DLD1 (cell line): Measurements from ENCODE around the gene KATNBL1.

Experiments
- in situ Hi-C: cut with HindIII; loops from 2 replicates; pipeline ENCODE4 v1.10.0; 2017; ENCODE audit warnings: low sequenced_read_pairs

The KATNBL1 gene, protein sequence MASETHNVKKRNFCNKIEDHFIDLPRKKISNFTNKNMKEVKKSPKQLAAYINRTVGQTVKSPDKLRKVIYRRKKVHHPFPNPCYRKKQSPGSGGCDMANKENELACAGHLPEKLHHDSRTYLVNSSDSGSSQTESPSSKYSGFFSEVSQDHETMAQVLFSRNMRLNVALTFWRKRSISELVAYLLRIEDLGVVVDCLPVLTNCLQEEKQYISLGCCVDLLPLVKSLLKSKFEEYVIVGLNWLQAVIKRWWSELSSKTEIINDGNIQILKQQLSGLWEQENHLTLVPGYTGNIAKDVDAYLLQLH

DNA sequence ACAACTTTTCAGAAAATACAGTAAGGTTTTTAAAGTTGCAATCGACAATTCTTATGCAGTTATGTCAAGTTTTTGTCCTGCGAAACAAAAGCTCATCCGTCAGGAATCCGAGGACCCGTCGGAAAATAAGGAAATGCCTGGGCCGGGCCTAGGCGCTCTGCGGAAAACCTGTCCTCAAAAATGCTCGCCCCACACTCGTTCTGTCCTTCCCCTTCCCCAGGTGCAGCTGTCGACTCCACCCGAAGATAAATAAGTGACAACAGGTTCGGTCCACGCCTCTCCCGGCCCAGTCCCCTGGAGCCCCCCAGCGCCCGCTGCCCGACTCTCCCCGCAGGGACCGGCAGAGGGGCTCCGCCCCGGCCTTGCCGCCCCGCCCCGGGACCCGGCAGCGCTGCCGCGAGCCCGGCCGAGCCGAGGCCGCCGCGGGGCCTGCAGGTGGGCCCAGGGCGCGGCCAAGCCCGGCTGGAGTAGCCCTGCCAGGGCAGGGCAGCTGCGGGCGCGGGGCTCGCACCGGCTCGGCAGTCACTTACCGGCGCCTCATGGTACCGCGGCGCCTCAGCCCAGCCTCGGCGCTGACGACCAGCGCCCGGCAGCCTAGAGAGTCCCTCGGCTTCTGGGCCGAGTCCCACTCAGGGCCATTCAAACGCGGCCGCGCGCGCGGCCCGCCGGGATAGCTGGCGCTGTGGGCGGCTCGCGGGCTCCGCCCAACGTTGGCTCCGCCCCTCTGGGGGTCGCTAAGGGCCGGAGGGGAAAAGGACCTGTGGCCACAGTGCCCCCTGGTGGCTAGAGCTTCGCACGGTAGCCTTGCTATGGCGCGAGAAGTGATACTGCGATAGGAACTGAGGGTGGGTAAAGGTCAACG lies at the start of gene KATNBL1:
TSS of gene KATNBL1 (minus strand) at position 676 of the 862 bp plus-strand sequence. CDS start 46,420 bp downstream, outside the sequence.
- in situ Hi-C loops: no loop called here

DNA sequence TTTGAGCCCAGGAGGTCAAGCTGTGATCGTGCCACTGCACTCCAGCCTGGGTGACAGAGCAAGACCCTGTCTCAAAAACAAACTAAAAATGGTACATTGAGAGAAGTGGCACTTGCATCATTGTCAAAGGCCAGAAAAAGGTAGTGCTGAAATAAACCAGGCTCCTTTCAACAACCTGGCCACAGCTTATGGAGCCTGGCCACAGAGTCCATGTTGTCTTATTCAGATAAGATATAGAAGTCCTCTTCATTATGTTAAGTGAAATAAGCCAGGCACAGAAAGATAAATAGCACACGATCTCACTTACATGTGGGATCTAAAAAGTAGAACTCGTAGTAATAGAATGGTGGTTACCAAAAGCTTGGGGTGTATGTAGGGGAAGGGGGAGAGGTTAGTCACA lies 49.7 kb upstream of the KATNBL1 start:
- in situ Hi-C loops: no loop called here

DNA sequence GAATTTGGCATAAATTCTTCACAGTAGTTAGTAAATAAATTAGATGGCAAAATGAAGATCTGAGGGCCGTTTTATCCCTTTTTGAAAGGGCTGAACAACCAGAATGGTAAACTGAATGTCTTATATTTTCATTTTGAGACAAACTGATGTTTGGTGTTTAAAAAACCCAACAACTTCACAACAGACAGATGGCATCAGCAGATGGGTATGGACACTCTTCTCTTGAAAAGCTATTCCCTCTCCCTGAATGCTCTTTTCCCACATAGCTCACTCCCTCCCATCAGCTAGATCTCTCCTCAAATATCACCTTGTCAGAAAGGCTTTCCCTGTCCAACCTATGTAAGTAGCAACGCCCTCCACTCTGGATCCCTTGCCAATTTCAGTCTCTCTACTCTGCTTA lies 48.3 kb upstream of the KATNBL1 start:
- in situ Hi-C loops: no loop called here

DNA sequence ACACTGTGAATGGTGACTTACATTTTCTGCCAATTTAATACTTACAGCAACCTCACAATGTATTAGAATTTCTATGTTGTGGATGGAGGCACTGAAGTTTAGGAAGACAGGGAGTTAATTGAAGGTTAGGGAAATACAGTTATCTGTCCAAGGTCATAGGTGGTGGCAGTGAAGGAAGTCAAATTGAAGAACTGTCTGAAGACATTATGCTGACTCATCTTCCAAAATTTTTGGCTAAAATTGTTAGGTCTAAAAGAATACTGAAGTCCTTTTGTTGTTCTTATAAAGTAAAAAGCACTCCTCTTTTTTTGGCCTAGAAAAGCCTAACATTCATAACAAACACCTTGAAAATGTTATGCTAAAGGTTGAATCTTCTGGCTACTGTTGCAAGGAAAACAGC lies 42.6 kb upstream of the KATNBL1 start:
- in situ Hi-C loops: no loop called here

DNA sequence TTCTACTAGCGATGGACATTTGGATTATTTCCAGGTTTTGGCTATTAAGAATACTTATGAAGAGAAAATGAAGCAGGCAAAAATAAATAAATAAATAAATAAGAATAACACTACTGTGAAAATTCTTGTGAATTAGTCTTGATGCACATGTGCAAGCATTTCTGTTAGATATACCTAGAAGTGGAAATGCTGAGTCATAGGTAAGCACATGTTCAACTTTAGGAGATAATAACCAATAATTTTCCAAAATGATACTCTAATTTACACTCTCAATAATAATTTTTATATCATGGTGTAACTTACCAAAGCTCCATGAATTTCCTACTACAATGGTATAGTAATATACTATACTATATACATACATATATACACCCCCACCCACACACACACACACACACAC lies 38.3 kb upstream of the KATNBL1 start:
- in situ Hi-C loops: no loop called here

DNA sequence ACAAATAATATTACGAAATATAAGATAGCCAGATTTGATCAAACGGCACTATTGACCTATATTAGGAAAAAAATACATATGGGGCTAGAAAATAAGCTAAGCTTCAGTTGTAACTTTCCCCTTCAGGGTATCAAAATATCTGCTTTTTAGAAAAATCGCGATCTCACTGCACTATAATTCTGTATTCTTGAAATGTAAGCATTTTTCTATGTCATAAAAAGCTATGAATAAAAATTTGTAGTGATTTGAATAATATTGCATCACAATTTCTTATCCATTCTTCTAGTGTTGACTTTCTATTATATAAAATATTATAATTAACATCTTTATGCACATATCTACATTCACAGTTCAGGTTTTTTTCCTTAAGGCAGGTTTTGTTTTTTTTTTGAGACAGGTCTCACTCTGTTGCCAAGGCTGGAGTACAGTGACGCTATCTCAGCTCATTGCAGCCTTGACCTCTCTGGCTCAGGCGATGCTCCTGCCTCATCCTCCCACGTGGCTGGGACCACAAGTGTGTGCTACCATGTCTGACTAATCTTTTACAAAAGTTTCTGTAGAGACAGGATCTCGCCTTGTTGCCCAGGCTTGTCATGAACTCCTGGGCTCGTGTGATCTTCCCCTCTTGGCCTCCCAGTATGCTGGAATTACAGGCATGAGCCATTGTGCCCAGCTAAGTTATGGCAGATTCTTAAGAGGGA lies 36.5 kb upstream of the KATNBL1 start:
- in situ Hi-C loops: no loop called here

DNA sequence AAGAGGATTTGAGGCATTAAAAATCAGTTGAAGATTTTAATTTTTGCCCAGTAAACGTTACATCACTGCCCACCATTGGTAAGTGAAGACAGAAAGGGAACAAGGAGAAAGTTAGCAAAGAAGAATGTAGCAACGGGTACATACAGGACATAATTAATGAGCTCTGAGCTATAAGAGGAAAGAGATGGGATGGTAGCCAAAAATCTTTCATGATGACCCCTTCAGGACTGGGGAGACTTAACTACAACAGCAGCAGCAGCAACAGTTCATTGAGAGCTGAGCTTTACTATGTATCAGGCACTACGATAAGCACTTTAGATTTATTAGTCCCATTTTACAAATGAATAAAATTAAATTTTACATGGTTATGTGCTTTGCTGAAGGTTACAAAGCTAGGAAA lies 33.3 kb upstream of the KATNBL1 start:
- in situ Hi-C loops: no loop called here

DNA sequence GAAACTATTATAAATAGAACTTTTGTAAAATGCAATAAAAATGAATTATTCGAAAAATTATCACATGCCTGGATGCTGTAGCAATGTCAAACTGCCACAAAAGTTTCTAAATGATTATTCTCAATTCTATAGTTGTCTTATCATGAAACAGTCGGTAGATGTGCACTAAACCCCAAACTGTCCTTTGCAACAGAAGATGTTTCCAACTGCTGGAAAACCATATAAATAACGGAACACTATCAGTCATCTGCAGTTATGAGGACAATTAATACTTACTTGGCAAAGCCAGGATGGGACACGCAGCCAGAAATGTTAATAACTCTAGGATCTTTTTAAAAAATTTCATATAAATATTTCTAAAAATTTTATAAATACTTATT lies 32.4 kb upstream of the KATNBL1 start:
- in situ Hi-C loops: no loop called here

DNA sequence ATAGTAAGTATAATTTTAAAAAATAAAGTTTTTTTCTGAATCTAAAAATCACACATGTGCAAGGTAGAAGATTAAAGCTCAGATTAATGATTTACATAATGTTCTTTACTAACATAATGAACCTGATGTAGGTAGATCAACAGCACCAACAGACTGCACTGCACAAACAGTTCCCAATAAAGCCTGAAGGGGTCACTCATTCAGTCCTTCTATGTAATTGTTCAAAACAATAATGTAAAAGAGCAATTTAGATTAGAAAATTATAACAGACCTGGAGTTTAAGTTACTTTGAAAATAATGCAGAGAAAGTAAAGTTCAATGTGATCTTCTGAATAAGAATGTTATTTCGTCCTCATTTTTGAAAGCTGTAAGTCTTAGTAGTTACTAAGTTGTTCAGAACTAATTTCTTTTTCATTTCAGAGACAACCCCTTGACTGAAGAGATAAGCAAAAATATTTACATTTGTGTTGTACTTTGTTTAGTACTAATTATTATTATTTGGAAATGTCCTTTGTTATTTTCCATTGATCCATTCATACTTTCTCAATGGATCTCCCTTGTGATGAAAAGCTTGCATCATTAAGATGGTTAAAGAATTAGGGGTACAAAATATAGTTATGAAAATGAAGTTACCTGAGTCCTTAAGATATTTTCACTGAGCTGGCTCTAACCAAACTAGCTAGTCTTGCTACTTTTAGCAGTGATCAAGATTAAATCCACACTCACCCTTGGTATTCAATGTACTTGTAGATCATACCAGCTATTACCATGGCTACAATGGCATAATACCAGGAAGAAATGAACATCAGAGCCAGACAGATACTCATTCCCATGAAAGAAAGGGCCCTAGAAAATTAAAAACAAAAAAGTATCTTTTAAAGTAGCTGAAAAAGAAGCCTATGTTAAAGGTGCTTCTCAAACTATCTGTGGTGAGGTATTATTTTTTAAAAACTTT lies 31.8 kb upstream of the KATNBL1 start:
- in situ Hi-C loops: no loop called here

DNA sequence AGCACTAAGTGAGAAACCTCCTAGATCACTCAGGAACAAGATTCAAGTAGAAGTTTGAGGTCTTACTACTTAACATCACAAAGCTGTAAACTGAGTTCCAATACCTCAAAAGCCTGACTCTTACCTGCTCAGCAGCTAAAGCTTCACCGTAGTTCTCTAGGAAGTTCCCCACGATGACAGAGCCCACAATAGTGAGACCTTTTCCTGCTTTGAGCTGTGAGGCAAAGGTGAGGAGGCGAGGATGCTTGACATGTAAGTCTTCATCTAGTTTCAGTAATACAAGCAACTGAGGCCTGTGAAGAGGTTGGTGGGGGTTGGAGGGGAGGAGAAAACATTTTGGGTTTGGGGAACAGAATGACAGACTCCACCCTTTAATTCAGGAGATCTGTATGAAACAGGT lies 30.6 kb upstream of the KATNBL1 start:
- in situ Hi-C loops: no loop called here

DNA sequence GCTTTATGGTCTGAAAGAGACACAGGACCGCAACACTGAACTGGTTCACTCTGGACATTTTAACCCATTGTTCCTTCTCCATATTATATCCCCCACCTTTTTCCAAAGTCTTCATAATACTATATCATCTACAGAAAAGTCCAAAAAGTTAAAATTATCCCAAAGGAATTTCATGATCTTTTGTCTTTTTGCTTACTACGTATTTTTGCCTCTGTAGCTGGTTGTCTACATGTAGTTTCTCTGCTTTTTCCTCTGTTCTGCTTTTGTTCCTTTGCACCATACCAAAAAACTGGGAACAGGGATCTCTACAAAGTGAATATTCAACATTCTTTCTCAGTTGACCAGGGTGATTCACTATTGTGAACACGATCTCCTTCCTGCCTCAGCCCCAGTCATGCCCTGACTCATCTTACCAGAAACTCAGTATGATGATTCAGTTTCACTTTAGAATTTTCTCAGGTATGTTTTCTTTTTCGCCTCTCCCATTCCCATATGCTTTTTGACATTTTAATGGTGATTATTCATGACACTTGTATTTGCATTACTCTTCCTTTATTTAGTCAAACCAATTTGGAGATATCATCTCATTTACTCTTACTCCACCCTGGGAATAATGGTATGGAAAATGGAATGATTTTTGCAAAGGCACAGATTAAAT lies 29.4 kb upstream of the KATNBL1 start:
- in situ Hi-C loops: no loop called here

DNA sequence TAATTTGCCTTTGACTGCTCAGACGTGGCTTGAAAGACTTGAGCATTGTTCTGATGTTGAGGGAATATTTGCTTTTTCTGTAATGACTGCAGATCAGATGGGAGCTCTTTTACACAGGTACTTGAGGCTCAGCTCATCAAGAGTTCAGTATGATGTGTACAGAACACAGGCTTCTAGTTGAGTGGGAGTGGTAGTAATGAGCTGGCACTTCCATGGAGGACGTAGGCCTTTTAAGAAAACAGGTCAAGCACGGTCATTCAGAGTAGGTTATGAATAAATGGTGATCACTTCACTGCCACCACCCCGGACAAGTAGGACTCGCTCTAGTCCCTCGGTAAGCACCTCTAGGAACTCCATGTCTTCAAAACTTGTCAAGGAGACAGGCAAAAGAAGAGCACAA lies 23.7 kb upstream of the KATNBL1 start:
- in situ Hi-C loops: no loop called here

DNA sequence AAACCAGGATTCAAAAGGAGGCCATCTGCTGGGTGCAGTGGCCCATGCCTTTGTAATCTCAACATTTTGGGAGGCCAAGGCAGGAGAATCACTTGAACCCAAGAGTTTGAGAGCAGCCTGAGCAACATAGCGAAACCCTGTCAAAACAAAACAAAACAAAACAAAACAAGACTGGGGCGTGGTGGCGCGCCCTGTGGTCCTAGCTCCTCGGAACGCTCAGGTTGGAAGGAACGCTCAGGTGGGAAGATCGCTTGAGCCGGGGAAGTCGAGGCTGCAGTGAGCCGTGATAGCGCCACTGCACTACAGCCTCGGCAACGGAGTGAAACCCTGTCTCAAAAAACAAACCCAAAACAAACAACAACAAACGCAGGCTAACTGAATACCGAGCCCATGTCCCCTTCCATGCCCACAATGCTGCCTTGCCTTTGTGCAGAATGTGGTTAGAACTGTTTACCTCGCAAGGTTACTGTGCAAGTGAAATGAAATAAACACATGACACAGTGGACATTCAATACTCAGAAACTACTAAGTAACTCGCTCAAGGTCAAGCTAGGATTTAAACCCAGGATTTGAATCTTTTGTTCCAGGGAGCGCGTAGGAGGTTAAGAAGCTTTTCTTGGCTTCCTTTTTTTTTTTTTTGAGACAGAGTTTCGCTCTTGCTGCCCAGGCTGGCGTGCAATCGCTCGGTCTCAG lies 14.2 kb upstream of the KATNBL1 start:
- in situ Hi-C loops: no loop called here

DNA sequence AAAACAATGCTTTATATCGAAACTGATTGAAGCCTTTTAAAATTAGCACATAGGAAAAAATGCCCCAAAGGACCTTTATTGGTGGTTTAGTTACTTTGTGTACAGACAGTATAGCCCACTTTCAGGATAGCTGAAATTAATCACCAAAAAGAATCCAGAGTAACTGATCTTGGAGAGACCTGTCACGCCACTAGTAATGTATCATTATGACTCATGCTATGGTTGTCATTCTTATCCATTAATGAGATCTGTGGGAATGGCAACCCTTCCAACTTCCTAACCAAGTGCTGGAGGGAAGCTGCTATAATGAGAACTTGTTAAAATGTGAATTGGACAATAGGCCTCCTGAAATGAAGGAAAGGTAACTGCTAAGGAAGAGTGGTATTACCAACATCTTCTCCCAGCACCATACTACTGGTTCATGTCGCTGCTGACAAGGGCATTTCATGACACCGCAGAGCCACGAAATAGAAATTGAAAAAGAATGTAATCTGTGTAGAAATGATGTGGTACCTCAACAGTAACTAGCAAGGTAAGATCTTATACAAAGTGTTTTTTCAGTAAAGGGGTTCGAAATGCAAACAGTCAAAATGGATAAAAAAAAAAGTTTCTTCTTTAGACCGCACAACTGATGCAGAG lies 7.8 kb upstream of the KATNBL1 start:
- in situ Hi-C loops: no loop called here

DNA sequence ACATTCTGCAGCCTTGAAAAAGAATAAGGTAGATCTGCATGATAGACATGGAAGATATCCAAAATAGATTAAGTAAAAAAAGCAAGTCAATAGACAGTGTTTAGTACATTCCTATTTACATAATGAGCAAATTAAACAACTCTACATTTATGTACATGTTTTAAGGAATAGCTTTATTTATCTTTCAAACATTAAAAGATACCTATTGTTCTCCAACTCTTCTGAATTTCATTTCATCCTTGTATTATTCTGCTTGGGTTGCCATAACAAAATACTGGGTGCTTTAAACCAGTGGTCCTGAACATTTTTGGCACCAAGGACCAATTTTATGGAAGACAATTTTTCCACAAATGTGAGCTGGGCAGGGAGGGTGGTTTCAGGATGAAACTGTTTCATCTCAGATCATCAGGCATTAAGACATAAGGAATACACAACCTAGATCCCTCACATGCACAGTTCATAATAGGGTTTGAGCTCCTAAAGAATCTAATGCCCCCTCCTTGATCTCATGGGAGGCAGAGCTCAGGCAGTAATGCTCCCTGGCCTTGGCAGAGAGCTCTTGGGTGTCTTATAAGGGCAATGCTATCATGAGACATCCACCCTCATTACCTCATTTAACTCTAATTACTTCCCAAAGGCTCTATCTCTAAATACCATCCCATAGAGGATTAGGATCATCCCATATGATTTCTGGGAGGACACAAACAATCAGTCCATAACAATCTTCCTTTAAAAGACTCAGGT lies 6.8 kb upstream of the KATNBL1 start:
- in situ Hi-C loops: no loop called here

DNA sequence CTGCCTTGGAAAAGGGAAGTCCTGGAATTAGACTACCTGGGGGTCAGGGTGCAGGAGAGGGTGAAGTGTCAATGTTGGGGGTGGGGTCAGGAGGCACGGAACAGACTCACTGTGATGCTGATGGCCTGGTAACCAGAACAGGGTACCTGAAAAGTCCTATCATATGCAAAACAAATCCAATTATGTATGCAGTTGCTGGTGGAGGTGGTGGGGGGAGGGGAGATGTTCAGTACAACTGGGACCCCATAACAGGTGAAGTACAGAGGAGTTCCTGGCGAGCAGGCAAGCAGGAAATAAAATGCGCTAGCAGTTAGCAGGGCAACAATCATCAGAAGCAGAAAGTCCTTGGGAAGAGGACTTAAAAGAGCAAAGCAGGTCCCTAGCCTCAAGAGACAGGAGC lies 4.2 kb upstream of the KATNBL1 start:
- in situ Hi-C loops: no loop called here

DNA sequence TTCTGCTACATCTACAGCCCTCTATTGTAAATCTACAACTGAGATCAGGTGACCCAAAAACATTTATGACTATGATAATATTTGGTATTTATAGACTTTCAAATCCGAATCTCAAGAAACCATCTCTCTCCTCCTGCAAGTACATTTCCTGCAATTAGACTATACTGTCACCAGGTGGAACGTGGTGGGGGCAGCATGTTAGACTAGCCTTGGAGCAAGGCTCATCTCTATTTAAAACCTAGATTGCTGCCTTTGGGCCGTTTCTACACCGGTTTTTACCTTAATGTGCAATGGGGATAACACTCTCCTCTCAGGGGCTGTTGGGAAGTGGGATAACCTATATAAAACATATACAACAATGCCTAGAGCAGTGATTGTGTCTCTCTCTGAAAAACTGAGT lies 3.8 kb upstream of the KATNBL1 start:
- in situ Hi-C loops: no loop called here

DNA sequence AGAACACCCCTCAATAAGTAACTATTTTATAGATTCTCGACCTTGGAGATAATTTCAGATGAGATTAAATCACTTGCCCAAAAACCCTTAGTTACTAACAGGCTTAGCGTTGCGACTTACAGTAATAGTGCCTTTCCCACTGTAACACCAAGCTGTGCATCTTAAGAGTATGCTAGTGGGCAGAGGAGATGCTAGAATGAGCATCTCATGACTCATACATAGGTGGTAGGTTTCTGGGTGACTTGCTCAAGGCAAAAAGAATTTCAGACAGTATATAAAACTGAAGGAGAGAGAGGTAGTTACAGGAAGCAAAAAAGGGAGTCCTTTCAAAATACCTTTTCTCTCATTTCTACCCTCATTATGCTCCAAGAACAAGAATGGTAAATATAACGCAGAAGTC lies 3.9 kb downstream of the KATNBL1 start:
- in situ Hi-C loops: no loop called here
